ENCODE measurements around the gene POP5. TPM values are rescaled to one million over a fixed set of nuclear protein-coding genes. Genes with fewer than 3 reads are reported as not detected.
A peak's percentile ranks its signal among the peaks of the same experiment; 100 is the strongest.
"Not testable (repeated sequence)": the region's sequence is repeated elsewhere in the genome, so short reads cannot be mapped to it uniquely, and the experiment has no call there.

Gene POP5
- total and polyA plus RNA-seq, 10 donors: 28.1 to 84.1 (median 45.8) TPM

- DNase-seq: no peak
- Histone ChIP-seq H3K27ac (no peak overlapping the region), H3K4me1 (no peaks in the 10 kb centered on the region), H3K9me3 (no peaks in the 10 kb centered on the region), H3K36me3 (no peaks in the 10 kb centered on the region), H3K27me3 (replicated peaks in 1 of 7) (peaks cover 0 to 30% (median 0%) of the 10 kb centered on the region in 7 donors), H3K4me3 (no peak overlapping the region)
- TF ChIP-seq CTCF (IDR thresholded peaks at IDR 0.05 in 8 of 11, conservative IDR thresholded peaks at IDR 0.05 in 3 of 11): no peak
- intact Hi-C loops (cut with DNase I; ENCODE audit: low total_unique reads): no loop called here
These were observed 33.6 kb upstream of the POP5 start for GRCh38 chr12:120614848-120615247.

- H3K36me3 ChIP-seq; H3K4me1 ChIP-seq; H3K27me3 ChIP-seq (replicated peaks in 1 of 7); H3K4me3 ChIP-seq; H3K27ac ChIP-seq; intact Hi-C loops (cut with DNase I; ENCODE audit: low total_unique reads); DNase-seq; H3K9me3 ChIP-seq: not testable (repeated sequence)
- 69 to 88% (median 84%) methylated on average over 1 of the region's 1 CpG for WGBS, 5 donors
These were observed 30.3 kb upstream of the POP5 start for GRCh38 chr12:120611534-120611933.

GRCh38 chr12:120610560-120610959 is 29.4 kb upstream of the POP5 start:
- 73 to 89% (median 81%) methylated on average over 4 of the region's 4 CpGs for WGBS, 5 donors
- Histone ChIP-seq H3K27ac (no peak overlapping the region), H3K4me1 (no peaks in the 10 kb centered on the region), H3K9me3 (no peaks in the 10 kb centered on the region), H3K27me3 (replicated peaks in 1 of 7) (no peaks in the 10 kb centered on the region), H3K4me3 (no peak overlapping the region), H3K36me3 (no peaks in the 10 kb centered on the region)
- no peak for DNase-seq
- intact Hi-C loops (cut with DNase I; ENCODE audit: low total_unique reads): no loop called here
- TF ChIP-seq POLR2A (IDR thresholded peaks at IDR 0.05) (no peak), CTCF (IDR thresholded peaks at IDR 0.05 in 8 of 11, conservative IDR thresholded peaks at IDR 0.05 in 3 of 11) (no peak), POLR2AphosphoS5 (IDR thresholded peaks at IDR 0.05) (no peak)

- intact Hi-C loops (cut with DNase I; ENCODE audit: low total_unique reads); H3K36me3 ChIP-seq; H3K9me3 ChIP-seq; H3K4me3 ChIP-seq: not testable (repeated sequence)
- peaks cover 0 to 26% (median 0%) of the 10 kb centered on the region in 7 donors for H3K27me3 ChIP-seq (replicated peaks in 1 of 7)
- DNase-seq: peak; percentile 82
- WGBS, 5 donors: 30 to 42% (median 34%) methylated on average over 5 of the region's 5 CpGs
- H3K27ac ChIP-seq: peak overlapping the region in 3 of 8 donors; percentile 55 to 77 (median 55)
- H3K4me1 ChIP-seq: peaks cover 0 to 25% (median 2%) of the 10 kb centered on the region in 6 donors
These were observed 21.2 kb upstream of the POP5 start for GRCh38 chr12:120602416-120602815.

DNA sequence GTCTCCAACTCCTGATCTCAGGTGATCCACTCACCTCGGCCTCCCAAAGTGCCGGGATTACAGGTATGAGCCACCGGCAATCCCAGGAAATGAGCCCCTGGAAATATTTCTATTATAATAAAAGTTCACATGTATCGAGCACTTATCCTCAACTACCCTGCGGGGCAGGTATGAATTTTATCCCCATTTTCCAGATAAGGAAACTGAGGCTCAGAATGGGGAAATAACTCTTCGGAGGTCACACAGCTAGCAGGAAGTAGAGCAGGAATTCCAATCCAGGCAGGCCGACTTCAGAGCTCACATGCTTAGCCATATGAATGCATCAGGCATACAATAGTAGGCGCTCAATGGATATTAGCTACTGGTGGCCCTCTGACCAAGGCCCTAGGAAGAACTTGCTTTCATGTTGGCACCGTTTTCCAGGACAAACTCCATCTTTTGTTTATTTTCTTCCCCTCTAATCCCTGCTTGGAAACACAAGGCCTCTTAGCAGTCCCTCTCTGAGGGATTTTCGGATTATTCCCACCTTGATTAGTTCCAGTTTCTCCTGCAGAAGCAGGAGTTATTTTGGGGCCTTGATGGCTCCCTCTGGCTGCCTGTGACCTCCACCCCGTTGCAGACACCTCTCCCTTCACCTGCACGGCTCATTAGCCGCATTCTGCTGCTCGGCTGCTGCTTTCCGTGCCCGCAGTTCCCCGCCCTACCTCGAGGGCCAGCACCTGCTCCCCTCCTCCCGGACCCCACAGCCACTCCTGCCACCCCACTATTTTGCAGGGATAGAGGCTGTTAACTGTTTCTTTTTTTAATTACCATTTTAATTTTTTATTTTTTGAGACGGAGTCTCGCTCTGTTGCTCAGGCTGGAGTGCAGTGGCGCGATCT is 18.7 kb upstream of the POP5 start:
- no peak for DNase-seq
- intact Hi-C loops (cut with DNase I; ENCODE audit: low total_unique reads): no loop called here
- no peak overlapping the region for H3K27ac ChIP-seq
- no peaks in the 10 kb centered on the region for H3K9me3 ChIP-seq
- no peak overlapping the region for H3K4me3 ChIP-seq
- peaks cover 0 to 25% (median 2%) of the 10 kb centered on the region in 6 donors for H3K4me1 ChIP-seq
- 74 to 90% (median 85%) methylated on average over 23 of the region's 23 CpGs for WGBS, 5 donors
- peaks cover 0 to 35% (median 0%) of the 10 kb centered on the region in 7 donors for H3K27me3 ChIP-seq (replicated peaks in 1 of 7)
- TF ChIP-seq POLR2A (IDR thresholded peaks at IDR 0.05): no peak
- TF ChIP-seq POLR2AphosphoS5 (IDR thresholded peaks at IDR 0.05): no peak
- no peak for TF ChIP-seq CTCF (IDR thresholded peaks at IDR 0.05 in 8 of 11, conservative IDR thresholded peaks at IDR 0.05 in 3 of 11)
- no peaks in the 10 kb centered on the region for H3K36me3 ChIP-seq
